GM19468 (cell line): ENCODE results near the gene DAAM1.

Experiments used
- ATAC-seq: cut with Tn5 transposase; IDR thresholded peaks from one replicate; pipeline ENCODE4 v1.9.1; 2021; ENCODE audit warnings: mild to moderate bottlenecking, moderate library complexity, moderate number of reproducible peaks; ENCODE audit not compliant: unreplicated experiment; ENCODE audit errors: extremely low read depth

DAAM1 gene

DNA sequence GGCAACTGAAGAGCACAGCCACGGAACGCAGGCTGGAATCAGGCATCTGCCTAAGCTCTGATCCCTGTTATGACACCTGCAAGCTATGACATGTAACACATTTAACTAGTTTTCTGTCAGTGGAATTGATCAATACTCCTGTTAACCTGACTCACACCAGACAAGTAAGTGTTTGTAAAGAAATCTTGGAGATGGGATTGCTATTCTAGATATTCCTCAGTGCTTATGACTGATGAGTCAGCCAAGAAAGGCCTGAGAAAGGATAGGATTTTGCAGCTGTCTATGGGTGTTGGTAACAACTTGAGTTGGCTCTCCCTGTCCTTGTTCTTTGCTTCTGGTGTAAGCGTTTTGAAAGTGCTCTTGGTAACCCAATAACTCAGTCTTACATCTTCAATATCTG, 166.2 kb downstream of the DAAM1 start:
- no peak for ATAC-seq

DNA sequence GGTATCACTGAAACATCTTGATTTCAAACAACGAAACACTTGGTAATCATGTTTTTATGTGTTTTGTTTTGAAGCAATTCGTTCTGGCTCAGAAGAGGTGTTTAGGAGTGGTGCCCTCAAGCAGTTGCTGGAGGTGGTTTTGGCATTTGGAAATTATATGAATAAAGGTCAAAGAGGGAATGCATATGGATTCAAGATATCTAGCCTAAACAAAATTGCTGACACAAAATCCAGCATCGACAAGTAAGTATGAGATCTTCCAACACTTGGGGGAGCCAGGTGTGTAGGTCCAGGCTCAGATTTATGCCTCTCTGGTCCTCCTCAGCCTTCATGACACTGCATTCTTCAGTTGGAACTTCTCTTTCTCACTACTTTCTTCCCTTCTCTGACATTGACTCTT, 166.6 kb downstream of the DAAM1 start:
- ATAC-seq = no peak

DNA sequence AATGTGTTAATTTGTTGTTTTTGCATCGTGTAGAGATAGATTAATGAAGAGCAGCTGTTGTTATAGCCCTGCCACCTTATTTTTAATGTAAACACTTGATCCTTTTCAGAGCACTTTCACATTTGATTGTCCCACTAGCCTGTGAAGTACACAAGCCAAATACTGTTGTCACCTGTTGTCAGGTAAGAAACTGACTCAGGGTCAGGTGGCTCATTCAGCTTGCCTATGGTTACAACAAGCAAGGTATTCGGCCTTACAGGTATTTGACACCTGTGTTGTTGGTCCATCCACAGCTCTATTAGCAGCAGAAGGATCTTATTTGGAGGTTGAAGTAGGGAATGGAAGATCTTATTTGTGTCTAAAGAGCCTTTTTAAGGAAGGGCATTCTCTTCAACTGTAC, 167.8 kb downstream of the DAAM1 start:
- no peak for ATAC-seq

DNA sequence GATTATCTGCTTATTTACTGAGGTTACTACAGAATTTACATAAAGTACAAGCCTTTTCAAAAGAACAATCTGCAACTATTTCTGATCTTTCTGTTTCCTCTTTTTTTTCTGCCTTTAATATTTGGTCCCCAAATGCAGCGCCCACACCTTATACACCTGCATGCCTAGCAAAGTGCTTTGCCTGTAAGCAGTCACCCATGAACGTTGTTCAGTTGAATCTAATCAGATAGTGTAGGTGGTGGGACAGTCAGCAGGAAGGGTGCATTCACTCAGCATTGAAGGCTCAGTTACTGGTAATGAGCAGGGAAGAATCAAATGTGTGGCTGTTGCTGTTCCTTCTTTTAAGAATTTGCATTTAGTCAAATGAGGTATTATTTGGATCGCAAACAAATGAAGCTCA, 168.3 kb downstream of the DAAM1 start:
- peak; percentile 73 for ATAC-seq

DNA sequence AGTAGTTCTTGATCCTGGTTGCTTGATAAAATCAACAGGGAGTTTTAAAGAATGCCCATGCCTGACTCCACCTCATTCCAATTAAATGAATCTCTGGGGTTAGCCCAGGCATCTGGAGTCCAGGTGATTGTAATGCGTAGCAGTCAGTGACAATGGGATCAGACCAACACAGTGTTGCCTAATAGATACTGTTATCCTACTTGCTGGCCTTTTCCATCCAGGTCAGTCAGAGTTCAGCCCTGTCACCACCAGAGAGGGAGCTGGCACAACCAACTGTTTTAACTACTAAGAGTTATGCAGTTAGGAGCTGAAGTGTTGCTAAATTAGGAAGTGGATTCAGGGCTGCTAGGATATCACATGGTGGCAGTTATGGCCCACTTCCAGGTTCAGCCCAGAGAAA, 169.6 kb downstream of the DAAM1 start:
- ATAC-seq = no peak

DNA sequence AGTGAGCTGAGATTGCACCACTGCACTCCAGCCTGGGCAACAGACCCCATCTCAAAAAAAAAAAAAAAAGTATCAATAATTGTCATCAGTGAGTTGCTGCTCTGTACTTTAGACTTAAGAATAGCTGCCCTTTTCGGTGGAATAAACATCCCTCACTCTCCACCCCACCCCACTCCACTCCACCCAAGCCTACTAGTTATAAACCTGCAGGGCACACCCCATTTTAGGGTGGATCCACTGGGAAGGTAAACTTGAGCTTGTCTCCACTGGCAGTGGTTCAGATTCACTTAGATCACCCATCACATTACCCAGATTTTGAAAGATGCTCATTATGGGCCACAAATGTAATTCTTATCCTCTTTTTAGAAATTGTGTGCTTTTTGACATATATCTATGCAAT, 170.3 kb downstream of the DAAM1 start:
- ATAC-seq = no peak

DNA sequence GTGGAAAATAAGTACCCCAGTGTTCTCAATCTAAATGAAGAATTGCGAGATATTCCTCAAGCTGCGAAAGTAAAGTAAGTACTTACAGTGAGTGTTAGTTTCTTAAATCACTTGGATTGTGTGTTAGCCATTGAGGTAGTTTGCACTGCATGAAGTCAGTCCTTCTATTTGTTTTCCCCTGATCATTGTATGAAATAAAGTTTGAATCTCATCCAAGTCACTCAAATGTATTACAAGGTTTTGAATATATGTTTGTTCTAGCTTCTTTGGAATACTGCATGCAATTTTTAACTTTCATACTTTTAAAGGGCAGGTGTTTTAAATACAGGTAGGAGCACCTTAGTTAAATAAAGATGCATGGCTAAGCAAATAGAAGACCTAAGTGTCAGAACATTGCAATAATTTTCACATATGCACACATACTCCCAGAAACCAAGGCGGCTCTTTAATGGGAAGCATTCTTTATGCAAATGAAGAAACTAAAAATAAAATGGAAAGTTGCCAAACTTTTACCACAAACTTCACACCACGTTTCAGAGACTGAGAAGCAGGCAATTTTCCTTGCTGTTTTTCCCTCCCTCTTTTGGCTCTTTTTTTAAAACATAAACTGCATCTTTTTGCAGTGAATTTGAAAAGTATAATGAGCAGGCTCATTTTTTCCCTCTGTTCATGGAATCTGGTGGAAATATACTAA, 171.1 kb downstream of the DAAM1 start:
- ATAC-seq = no peak

DNA sequence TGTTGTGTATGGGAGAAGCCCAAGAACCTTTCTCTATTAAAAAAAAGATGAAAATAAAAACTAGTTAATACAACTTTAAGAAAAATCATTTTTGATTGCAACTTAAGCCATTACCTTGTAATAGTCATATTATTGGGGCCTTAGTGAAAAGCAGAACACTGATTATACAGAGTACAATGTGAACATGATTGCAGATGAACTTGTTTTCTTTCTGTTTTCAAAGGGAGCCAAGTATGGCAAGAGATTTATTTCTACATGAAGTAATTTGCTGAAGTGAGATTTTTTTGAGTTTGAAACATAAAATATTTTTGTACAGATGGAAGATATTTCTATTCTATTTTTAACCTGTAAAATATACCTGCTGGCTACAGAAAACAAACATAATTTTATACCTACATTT, 171.8 kb downstream of the DAAM1 start:
- ATAC-seq = no peak

DNA sequence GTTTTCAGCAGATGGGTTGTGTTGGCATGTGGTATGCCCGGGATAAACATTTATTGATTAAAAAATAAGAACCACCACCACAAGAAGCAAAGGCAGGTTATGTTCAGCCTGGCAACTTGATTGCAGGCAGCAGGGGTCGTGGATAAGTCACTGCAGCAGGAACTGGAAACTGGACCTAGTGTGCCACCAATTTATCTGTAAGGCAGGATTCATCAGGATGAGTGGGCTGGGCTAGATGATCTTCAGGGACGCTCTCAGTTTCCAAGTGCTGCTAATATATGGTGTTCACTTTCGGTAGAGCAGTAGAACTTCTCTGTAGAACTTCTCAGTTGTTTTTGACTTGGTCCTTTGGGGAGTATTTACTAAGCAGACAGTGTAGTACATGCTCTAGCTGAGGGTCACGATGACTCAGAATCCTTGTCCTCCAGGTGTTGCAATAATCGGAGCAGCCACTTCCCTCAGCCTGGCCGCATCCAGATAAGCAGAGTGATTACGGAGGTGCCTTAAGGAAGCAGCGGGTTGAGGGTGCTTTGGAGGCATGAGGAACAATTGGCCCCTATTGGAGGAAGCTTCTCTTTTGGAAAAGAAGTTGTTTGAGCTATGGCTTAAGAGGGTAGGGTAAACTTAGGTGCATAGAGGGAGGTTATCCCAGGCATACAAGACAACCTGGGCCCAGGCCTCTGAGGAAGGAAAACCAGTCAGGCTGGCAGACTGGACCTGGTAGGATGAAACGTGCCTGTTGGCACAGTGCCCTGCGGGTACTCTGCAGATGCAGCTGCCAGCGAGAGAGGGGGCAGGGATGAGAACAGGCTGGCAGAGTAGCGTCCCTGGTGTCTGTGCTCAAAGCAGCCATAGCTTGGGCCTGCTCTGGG, 172.7 kb downstream of the DAAM1 start:
- no peak for ATAC-seq

DNA sequence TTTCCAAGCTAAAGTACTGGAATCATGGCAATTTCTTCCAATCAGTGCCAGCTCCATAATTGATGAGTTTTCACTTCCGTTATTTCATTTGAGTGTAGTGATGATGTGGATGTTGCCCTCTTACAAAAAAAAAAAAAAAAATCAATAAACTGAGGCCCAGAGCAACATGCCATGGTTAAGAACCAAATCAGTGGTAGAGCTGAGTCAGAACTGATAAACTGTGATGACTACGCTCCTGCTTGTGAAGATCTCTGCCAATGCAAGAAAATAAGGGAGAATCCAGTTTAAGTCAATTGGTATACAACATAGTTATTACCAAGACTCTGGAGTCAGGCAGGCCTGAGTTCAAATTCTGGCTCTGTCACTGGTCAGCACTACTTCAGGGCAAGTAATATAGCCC, 174.0 kb downstream of the DAAM1 start:
- no peak for ATAC-seq

DNA sequence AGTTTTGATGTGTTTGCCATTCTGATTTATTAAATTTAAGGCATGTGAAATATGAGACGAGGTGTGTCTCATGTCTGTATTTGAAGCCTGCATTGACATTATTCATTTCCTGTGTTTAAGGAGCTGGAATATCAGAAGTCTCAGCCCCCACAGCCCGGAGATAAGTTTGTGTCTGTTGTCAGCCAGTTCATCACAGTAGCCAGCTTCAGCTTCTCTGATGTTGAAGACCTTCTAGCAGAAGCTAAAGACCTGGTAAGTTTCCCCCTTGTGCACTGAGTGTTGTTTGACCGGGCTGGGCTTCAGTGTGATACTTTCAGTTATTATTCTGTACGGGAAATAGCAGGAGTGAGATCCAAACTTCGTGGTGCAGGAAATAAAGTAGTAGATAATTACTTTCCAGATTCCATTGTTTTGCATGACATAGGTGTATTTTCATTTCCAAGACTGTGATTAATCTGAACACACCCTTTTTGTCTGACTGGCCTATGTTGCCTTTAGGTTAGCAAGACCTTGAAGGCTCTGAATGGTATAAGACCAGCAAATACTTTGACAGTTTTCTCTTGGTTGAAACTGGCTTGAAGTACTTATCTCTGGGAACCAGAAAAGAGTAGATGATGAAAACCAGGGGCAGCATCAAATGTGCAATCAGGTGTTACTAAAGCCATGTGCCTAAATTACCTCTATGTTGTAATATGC, 175.2 kb downstream of the DAAM1 start:
- no peak for ATAC-seq

DNA sequence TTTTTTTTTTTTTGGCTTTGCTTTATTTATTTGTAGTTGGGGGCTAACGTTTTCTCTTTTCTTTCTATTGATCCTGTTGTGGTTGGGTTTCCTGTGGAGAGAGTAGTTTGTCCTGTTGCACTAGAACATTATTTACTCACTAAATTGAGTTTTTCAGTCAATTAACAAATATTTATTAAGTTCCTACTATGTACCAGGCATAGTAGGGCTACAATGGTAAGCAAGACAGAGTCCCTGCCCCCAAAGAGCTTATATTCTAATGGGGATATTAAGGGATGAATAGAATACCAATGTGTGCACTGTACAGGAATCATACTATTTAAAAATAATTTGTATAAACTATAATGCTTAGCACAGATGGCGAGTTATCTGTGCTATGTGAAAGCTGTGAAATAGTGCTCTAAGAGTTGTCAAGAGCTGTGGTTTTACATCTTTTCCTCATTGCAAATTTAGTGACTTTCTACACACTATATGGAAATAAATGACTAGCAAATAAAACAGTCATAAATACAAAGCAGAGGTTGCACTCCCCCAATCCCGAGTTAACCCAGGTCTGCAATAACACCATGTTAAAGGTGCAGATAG, 181.8 kb downstream of the DAAM1 start:
- no peak for ATAC-seq

DNA sequence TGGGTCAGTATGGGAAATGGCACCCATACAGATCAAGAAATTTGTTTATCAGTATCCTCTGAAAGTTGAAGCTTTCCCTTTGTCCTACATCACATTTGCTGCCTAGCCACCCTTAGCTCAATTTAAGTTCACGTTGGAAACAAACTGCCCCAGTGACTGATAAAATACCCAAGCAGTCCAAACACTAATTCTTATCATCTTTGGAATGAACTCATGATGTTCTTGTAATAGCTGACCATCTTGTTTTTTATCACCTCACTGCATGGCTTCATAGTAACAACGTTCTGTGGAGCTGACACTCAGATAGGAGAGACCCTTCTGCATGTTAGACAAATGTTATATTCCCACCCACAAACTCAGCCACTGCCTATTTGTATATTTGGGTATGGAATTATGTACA, 183.3 kb downstream of the DAAM1 start:
- no peak for ATAC-seq

DNA sequence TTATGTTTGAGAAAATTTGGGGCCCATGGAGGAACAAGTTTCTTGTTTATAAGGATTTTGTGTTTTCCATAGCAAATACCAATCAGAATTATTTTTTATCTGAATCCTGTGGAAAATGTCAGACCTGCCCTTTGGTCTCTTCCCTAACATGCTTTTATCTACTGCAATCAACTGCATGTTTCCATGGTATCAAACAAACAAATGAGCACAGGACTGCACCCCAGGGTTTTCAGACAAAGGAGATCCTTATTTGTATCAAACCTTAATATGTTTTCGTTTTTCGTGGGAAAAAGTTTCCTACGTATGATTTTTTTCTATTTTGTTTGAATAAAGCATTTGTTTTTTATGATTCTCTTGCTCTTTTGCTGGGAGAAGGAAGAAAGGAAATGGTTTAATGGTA, 185.6 kb downstream of the DAAM1 start:
- no peak for ATAC-seq

DNA sequence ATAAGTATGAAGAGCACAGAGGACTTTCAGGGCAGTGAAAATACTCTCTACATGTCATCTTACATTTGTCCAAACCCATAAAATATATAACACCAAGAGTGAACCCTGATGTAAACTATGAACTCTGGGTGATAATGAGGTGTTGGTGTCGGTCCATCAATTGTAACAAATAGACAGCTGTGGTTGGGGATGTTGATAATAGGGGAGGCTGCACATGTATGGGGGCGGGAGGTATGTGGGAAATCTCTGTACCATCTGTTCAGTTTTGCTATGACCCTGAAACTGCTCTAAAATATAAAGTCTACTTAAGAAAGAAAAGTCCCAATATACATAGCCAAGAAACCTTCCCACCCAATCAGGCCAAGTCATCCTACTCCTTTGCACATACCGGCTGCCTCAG, 188.2 kb downstream of the DAAM1 start:
- no peak for ATAC-seq

DNA sequence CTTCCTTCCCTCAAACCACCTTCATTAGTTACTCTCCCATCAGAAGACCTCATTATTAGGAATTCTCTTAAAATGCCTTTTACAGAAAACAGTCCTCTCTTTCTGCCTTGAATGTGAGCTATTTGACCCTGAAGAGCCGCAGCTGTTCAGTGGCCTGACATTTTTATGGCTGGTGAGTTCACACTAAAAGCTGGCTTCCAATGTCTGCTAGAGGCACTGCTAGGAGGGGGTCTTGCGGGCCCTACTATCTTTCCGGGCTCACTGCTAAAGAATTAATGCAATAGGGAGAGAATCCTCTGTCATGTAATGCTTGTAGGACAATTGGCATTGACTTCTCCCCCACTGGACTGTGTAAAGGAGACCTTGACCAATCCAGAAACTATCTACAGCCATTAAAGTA, 189.0 kb downstream of the DAAM1 start:
- no peak for ATAC-seq

DNA sequence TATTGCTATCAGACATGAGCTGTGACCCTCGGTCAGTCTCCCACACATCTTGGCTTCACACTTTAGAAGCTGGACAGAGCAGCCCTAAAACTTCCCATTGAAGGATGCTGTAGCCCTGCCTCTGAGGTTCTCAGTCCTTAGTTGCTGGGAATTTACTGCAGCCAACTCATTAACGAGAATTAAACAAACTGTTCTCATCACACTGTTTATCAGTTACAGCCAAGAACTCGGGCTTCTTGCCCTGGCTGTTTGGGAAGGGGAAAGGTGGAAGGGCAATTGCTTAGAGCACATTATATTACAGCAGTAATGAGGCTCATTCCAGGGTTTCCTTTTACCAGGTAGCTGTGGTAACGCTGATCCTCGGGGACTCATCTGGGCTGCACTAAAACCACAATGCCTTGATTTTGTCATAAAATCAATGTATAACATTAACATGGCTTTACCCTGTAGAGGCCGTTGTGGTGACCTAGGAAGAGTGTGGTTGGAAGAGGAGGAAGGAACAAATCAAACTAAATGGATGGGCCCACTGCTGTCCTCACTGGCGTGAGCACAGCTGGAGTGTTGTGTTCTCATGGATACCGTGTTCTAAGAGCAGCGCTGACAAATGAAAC, 189.6 kb downstream of the DAAM1 start:
- no peak for ATAC-seq

DNA sequence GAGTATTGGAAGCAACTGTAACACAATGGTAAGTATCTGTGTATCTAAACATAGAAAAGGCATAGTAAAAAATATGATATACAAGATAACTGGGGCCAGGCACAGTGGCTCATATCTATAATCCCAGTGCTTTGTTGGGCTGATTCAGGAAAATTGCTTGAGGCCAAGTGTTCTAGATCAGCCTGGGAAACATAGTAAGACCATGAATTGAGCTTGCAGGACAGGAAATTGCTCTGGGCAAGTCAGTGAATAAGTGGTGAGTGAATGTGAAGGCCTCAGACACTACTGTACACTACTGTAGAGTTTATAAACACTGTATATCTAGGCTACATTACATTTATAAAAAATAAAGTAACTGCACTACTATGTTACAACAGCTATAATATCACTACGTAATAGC, 201.5 kb downstream of the DAAM1 start:
- ATAC-seq = no peak

DNA sequence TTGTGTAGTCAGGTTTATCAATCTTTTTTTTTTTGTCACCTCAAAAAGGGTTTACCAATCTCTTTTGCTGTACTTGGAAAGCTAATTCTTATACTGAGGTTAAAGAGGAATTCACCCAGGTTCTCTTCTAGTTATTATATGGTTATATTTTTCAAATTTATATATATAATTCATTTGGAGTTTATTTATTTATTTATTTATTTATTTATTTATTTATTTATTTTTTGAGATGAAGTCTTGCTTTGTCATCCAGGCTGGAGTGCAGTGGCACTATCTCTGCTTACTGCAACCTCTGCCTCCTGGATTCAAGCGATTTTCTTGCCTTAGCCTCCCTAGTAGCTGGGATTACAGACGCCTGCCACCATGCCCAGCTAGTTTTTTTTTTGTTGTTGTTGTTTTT, 202.9 kb downstream of the DAAM1 start:
- ATAC-seq = no peak

DNA sequence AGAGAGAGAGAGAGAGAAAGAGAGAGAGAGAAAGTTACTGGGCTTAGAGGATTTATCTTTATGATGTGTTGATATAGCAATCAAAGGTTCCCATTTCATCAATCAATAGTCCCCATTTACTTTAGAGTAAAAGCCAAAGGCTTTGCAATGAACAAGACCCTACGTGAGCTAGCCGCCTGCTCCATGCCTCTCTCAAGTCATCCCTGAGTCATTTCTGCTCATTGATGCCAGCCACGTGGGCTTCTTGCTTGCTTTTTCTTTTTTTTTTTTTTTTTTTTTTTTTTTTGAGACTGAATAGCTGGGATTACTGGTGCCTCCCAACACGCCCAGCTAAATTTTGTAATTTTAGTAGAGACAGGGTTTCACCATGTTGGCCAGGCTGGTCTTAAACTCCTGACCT, 205.8 kb downstream of the DAAM1 start:
- ATAC-seq = no peak
